ENCODE measurements around the gene CAND1.

DNA sequence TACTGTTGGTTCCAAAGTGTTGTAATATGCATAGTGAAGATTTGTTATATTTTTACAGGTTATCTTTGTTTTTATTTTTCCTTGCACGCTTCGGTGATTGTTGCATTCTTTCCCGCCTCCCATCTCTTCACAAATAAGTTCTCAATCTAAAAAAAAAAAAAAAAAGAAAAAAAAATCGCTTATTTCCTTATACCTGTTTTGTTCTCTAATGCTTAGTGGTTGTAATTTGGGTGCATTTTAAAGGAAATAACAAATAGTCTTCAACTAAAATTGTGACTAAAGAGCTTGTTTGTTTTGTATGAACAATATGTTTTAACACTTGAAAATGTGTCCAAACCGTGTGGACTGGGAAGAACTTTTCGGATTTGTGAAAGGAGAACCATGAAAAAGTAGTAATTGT, 1.5 kb downstream of the CAND1 start:
- TF ChIP-seq, protein P1, sequence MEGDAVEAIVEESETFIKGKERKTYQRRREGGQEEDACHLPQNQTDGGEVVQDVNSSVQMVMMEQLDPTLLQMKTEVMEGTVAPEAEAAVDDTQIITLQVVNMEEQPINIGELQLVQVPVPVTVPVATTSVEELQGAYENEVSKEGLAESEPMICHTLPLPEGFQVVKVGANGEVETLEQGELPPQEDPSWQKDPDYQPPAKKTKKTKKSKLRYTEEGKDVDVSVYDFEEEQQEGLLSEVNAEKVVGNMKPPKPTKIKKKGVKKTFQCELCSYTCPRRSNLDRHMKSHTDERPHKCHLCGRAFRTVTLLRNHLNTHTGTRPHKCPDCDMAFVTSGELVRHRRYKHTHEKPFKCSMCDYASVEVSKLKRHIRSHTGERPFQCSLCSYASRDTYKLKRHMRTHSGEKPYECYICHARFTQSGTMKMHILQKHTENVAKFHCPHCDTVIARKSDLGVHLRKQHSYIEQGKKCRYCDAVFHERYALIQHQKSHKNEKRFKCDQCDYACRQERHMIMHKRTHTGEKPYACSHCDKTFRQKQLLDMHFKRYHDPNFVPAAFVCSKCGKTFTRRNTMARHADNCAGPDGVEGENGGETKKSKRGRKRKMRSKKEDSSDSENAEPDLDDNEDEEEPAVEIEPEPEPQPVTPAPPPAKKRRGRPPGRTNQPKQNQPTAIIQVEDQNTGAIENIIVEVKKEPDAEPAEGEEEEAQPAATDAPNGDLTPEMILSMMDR (IDR thresholded peaks at IDR 0.05), result no peak
- TF ChIP-seq SIN3A (IDR thresholded peaks at IDR 0.05; ENCODE audit: borderline replicate concordance, insufficient read depth, low read depth, low read length), result no peak
